ENCODE results near the gene ARID5B. TPM values are rescaled to one million over a fixed set of nuclear protein-coding genes. Genes with fewer than 3 reads are reported as not detected.

The ARID5B gene
- total RNA-seq, 3 donors from 2014 or later, result 21.9 to 34.1 (median 22.4) TPM

DNA sequence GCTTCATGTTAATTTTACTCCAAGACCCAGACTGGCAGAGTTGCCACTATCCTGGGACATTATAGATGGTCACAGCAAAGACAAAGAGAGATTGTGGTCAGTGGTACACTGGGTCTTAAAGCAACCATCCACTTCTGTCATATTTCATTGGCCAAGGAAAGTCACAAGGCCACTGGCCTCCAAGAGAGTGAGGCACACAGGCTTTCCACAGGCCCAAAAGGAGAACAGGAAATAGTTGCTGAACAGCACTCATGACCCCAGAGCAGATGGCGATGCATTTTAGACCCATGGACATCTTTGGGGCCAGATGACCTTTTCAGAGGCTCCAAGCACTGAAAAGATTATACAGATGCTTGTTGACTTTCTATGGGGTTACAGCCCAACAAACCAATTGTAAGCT lies 97.4 kb downstream of the ARID5B start:
- DNase-seq, result no peak
- ATAC-seq, result no peak
- TF ChIP-seq, protein P1, sequence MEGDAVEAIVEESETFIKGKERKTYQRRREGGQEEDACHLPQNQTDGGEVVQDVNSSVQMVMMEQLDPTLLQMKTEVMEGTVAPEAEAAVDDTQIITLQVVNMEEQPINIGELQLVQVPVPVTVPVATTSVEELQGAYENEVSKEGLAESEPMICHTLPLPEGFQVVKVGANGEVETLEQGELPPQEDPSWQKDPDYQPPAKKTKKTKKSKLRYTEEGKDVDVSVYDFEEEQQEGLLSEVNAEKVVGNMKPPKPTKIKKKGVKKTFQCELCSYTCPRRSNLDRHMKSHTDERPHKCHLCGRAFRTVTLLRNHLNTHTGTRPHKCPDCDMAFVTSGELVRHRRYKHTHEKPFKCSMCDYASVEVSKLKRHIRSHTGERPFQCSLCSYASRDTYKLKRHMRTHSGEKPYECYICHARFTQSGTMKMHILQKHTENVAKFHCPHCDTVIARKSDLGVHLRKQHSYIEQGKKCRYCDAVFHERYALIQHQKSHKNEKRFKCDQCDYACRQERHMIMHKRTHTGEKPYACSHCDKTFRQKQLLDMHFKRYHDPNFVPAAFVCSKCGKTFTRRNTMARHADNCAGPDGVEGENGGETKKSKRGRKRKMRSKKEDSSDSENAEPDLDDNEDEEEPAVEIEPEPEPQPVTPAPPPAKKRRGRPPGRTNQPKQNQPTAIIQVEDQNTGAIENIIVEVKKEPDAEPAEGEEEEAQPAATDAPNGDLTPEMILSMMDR (IDR thresholded peaks at IDR 0.05), result no peak
- H3K4me1 ChIP-seq (ENCODE audit: low read depth), result peaks cover 13% of the 10 kb centered on the region
- H3K4me3 ChIP-seq, result no peak overlapping the region
- H3K9me3 ChIP-seq, result no peaks in the 10 kb centered on the region
- no peaks in the 10 kb centered on the region for H3K36me3 ChIP-seq (ENCODE audit: low read depth)
- intact Hi-C loops (cut with DNase I, micrococcal nuclease), result no loop called here

GRCh38 chr10:62000037-62000603 lies 98.6 kb downstream of the ARID5B start:
- intact Hi-C loops (cut with DNase I, micrococcal nuclease), result no loop called here
- ATAC-seq, result peak; percentile 57

GRCh38 chr10:62000726-62001125 lies 99.2 kb downstream of the ARID5B start:
- H3K9me3 ChIP-seq, result no peaks in the 10 kb centered on the region
- TF ChIP-seq, protein P1 (IDR thresholded peaks at IDR 0.05), result no peak
- no peaks in the 10 kb centered on the region for H3K4me1 ChIP-seq (ENCODE audit: low read depth)
- H3K36me3 ChIP-seq (ENCODE audit: low read depth), result no peaks in the 10 kb centered on the region
- no peak overlapping the region for H3K4me3 ChIP-seq
- intact Hi-C loops (cut with DNase I, micrococcal nuclease), result no loop called here
- no peak for ATAC-seq
- DNase-seq, result no peak

More at GRCh38 chr10:62000037-62000603, 98.6 kb downstream of the ARID5B start:
- no peaks in the 10 kb centered on the region for H3K9me3 ChIP-seq
- DNase-seq, result no peak
- no peaks in the 10 kb centered on the region for H3K36me3 ChIP-seq (ENCODE audit: low read depth)
- peaks cover 3% of the 10 kb centered on the region for H3K4me1 ChIP-seq (ENCODE audit: low read depth)
- no peak overlapping the region for H3K4me3 ChIP-seq
- TF ChIP-seq, protein P1 (IDR thresholded peaks at IDR 0.05), result no peak

GRCh38 chr10:62001898-62002297 lies 100.4 kb downstream of the ARID5B start:
- Histone ChIP-seq H3K4me3 (no peak overlapping the region), H3K36me3 (ENCODE audit: low read depth) (no peaks in the 10 kb centered on the region), H3K9me3 (no peaks in the 10 kb centered on the region), H3K4me1 (ENCODE audit: low read depth) (no peaks in the 10 kb centered on the region)
- intact Hi-C loops (cut with DNase I, micrococcal nuclease), result no loop called here
- ATAC-seq, result no peak
- TF ChIP-seq, protein P1 (IDR thresholded peaks at IDR 0.05), result no peak
- DNase-seq, result no peak

DNA sequence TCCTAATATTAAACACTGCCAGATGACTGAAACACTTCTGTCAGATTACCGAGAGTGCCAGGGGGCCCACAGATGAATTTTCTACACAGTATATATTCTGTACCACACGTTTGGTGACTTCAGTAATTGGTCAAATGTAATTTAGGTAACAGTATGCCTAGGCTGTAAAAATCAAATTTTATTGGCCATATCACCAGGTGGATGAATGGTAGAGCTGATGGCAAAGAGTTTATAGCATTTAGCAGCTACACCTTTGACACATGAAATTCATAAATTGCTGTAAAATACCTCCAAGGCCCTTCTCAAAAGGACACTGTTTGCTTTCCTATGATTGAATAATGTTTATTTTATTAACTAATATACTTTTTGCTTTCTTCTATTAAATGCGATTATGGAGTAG lies 101.3 kb downstream of the ARID5B start:
- Histone ChIP-seq H3K9me3 (no peaks in the 10 kb centered on the region), H3K4me1 (ENCODE audit: low read depth) (no peaks in the 10 kb centered on the region), H3K36me3 (ENCODE audit: low read depth) (no peaks in the 10 kb centered on the region), H3K4me3 (no peak overlapping the region)
- ATAC-seq (peak; percentile 62), DNase-seq (no peak)
- intact Hi-C loops (cut with DNase I, micrococcal nuclease), result no loop called here
- TF ChIP-seq, protein P1 (IDR thresholded peaks at IDR 0.05), result no peak

- no peak for DNase-seq
- Histone ChIP-seq H3K9me3 (no peaks in the 10 kb centered on the region), H3K4me3 (no peak overlapping the region), H3K36me3 (ENCODE audit: low read depth) (no peaks in the 10 kb centered on the region), H3K4me1 (ENCODE audit: low read depth) (no peaks in the 10 kb centered on the region)
- ATAC-seq, result no peak
- TF ChIP-seq, protein P1 (IDR thresholded peaks at IDR 0.05), result no peak
- intact Hi-C loops (cut with DNase I, micrococcal nuclease), result no loop called here
These were observed 102.5 kb downstream of the ARID5B start for GRCh38 chr10:62004042-62004441.

Data from mucosa of descending colon (tissue), 3 donors.